CD8-positive, alpha-beta memory T cell (primary cell): Measurements from ENCODE around the gene N4BP2L2. TPM values are rescaled to one million over a fixed set of nuclear protein-coding genes. Genes with fewer than 3 reads are reported as not detected.

Source experiments
- CTCF ChIA-PET: fragments of 350-600 bp; sonication (Branson Sonifier 250); formaldehyde crosslinking; loops from one replicate; lab custom pipeline; 2021; ENCODE audit warnings: antibody characterized with exemption; lab: Charles Lee
- POLR2A ChIA-PET: fragments of 350-600 bp; sonication (Branson Sonifier 250); formaldehyde crosslinking; loops from one replicate; lab custom pipeline; 2021; ENCODE audit warnings: antibody characterized with exemption; lab: Charles Lee
- DNase-seq, 5 donors: peaks; one replicate each; pipeline versions ENCODE4 v3.0.0 to v3.0.0-alpha.2; 2020 to 2022; ENCODE audit warnings: mixed read lengths in 1 of 5
- H3K27ac ChIP-seq: one replicate; pipeline ENCODE4 v1.7.0; 2013; ENCODE audit warnings: low read depth, mild to moderate bottlenecking, low read length, moderate library complexity
- H3K27me3 ChIP-seq: 2 replicates; pipeline ENCODE4 v1.7.0; 2013; ENCODE audit warnings: low read length, mild to moderate bottlenecking; ENCODE audit not compliant: insufficient read depth, poor library complexity, severe bottlenecking
- H3K36me3 ChIP-seq: 2 replicates; pipeline ENCODE4 v1.7.0; 2013; ENCODE audit warnings: mild to moderate bottlenecking, low read length, moderate library complexity; ENCODE audit not compliant: insufficient read depth
- H3K4me1 ChIP-seq: 2 replicates; pipeline ENCODE4 v1.7.0; 2013; ENCODE audit warnings: mild to moderate bottlenecking, low read length, moderate library complexity; ENCODE audit not compliant: insufficient read depth
- H3K4me3 ChIP-seq: 2 replicates; pipeline ENCODE4 v1.7.0; 2013; ENCODE audit warnings: mild to moderate bottlenecking, low read length
- H3K9me3 ChIP-seq: 2 replicates; pipeline ENCODE4 v1.7.0; 2013; ENCODE audit warnings: mild to moderate bottlenecking, low read length
- H3K27ac Mint-ChIP-seq, 8 donors: one replicate each; pipeline ENCODE4 v1.8.0; 2020 to 2021; ENCODE audit warnings: mixed read lengths in 8 of 8, mild to moderate bottlenecking in 6 of 8, inconsistent platforms in 3 of 8, moderate library complexity in 3 of 8
- H3K27me3 Mint-ChIP-seq, 2 donors: one replicate each; pipeline ENCODE4 v1.8.0; 2020 to 2021; ENCODE audit warnings: mixed read lengths in 2 of 2, mild to moderate bottlenecking in 1 of 2, moderate library complexity in 1 of 2
- H3K36me3 Mint-ChIP-seq, 3 donors: one replicate each; pipeline ENCODE4 v1.8.0; 2020 to 2021; ENCODE audit warnings: mixed read lengths in 3 of 3, inconsistent platforms in 1 of 3, mild to moderate bottlenecking in 1 of 3
- H3K4me1 Mint-ChIP-seq, 3 donors: one replicate each; pipeline ENCODE4 v1.8.0; 2020 to 2021; ENCODE audit warnings: mixed read lengths in 3 of 3, inconsistent platforms in 1 of 3, mild to moderate bottlenecking in 1 of 3
- H3K4me3 Mint-ChIP-seq, 7 donors: one replicate each; pipeline ENCODE4 v1.8.0; 2020 to 2021; ENCODE audit warnings: mixed read lengths in 7 of 7, mild to moderate bottlenecking in 6 of 7, moderate library complexity in 4 of 7, inconsistent platforms in 2 of 7
- H3K9me3 Mint-ChIP-seq, 5 donors: one replicate each; pipeline ENCODE4 v1.8.0; 2020 to 2022; ENCODE audit warnings: mixed read lengths in 5 of 5, mild to moderate bottlenecking in 3 of 5, moderate library complexity in 2 of 5, inconsistent platforms in 1 of 5
- polyA plus RNA-seq: library from polyadenylated mRNA; unstranded; fragments of 300-500 nt; fragmentation: Illumina TruSeq; gene quantifications from one replicate; pipeline ENCODE4 v1.2.3, GENCODE V29; 2021
- total RNA-seq, 2 experiments: library from RNA; stranded (reverse); gene quantifications; one replicate each; pipeline ENCODE4 v1.2.3, GENCODE V29; 2021

The N4BP2L2 gene
- total and polyA plus RNA-seq, 3 experiments from 2014 or later: 77.7 to 132 (median 78.3) TPM

DNA sequence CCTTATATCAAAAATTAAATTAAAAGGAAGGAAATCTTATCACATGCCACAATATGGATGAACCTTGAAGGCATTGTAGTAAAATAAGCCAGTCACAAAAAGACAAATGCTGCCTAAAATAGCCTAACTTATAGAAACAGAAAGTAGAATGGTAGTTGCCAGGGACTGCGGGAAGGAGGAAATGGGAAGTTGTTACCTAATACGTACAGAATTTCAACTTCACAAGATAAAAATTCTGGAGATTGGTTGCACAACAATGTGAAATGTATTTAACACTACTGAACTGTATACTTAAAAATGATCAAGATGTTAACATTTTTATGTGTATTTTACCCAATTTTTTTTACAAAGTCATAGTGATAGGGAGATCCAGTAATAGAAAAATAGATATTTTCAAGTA is 10.2 kb upstream of the N4BP2L2 start:
- DNase-seq: no peak
- Mint-ChIP-seq H3K4me1 (no peaks in the 10 kb centered on the region), H3K4me3 (no peak overlapping the region), H3K36me3 (no peaks in the 10 kb centered on the region), H3K27me3 (peaks cover 1 to 6% of the 10 kb centered on the region in 2 donors), H3K9me3 (no peaks in the 10 kb centered on the region), H3K27ac (no peak overlapping the region)
- CTCF ChIA-PET: no interaction called here
- Histone ChIP-seq H3K9me3 (no peaks in the 10 kb centered on the region), H3K36me3 (no peaks in the 10 kb centered on the region), H3K27ac (no peak overlapping the region), H3K4me3 (no peak overlapping the region), H3K4me1 (no peaks in the 10 kb centered on the region), H3K27me3 (no peaks in the 10 kb centered on the region)
- POLR2A ChIA-PET: no interaction called here

DNA sequence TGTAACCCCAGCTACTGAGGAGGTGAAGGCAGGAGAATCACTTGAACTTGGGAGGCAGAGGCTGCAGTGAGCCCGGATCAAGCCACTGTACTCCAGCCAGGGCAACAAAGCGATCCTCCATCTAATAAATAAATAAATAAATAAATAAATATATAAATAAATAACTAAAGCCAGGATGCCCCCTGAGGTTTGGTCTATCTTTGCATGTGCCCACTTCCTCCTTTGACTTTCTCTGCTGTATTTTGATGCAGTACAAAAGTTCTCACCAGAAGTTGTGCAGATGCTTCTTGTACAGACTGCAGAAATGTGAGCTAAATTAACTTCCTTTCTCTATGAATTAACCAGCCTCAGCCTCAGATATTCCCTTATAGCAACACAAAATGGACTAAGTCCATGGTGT is 6.5 kb upstream of the N4BP2L2 start:
- no peaks in the 10 kb centered on the region for H3K27me3 ChIP-seq
- no peaks in the 10 kb centered on the region for H3K4me1 Mint-ChIP-seq
- no peaks in the 10 kb centered on the region for H3K4me1 ChIP-seq
- no peaks in the 10 kb centered on the region for H3K36me3 Mint-ChIP-seq
- H3K9me3 Mint-ChIP-seq: no peaks in the 10 kb centered on the region
- ChIA-PET CTCF (no interaction called here), POLR2A (no interaction called here)
- no peaks in the 10 kb centered on the region for H3K36me3 ChIP-seq
- H3K27me3 Mint-ChIP-seq: peaks cover 4 to 6% of the 10 kb centered on the region in 2 donors
- no peak overlapping the region for H3K27ac ChIP-seq
- H3K4me3 Mint-ChIP-seq: peak overlapping the region in 1 of 7 donors; percentile 11
- no peak overlapping the region for H3K4me3 ChIP-seq
- no peak overlapping the region for H3K27ac Mint-ChIP-seq
- no peak for DNase-seq
- no peaks in the 10 kb centered on the region for H3K9me3 ChIP-seq

DNA sequence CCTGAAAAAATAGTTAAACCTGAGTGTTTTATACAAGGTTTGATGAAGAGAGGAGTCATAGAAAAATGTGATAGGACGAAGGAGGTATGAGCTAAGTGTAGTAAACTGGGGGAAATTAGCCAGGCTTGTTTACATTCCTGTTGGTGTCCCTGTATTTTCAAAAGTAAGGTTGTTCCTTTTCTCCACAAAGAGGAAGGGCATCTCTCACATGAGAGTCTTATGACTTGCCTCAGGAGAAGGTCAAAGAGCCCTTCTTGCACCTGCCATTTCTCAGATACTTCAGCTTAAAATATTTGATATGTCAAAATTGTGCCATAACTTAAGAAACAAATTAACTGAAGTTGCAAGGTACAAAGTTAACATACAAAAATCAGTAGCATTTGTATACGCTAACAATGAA is 3.6 kb upstream of the N4BP2L2 start:
- Histone ChIP-seq H3K36me3 (no peaks in the 10 kb centered on the region), H3K27me3 (no peaks in the 10 kb centered on the region), H3K9me3 (no peaks in the 10 kb centered on the region), H3K27ac (no peak overlapping the region), H3K4me1 (peaks cover 13% of the 10 kb centered on the region), H3K4me3 (no peak overlapping the region)
- DNase-seq: no peak
- ChIA-PET POLR2A (no interaction called here), CTCF (interaction anchor here (0.6 to 1.1 kb wide), 2 partner anchors 43 to 50 kb away, joined by 3 to 6 read pairs; partner anchors contain the start of gene PDS5B)
- peaks cover 0 to 12% (median 0%) of the 10 kb centered on the region in 3 donors for H3K36me3 Mint-ChIP-seq
- no peak overlapping the region for H3K27ac Mint-ChIP-seq
- no peaks in the 10 kb centered on the region for H3K9me3 Mint-ChIP-seq
- peaks cover 17 to 21% (median 17%) of the 10 kb centered on the region in 3 donors for H3K4me1 Mint-ChIP-seq
- H3K4me3 Mint-ChIP-seq: no peak overlapping the region
- H3K27me3 Mint-ChIP-seq: peaks cover 4 to 6% of the 10 kb centered on the region in 2 donors

DNA sequence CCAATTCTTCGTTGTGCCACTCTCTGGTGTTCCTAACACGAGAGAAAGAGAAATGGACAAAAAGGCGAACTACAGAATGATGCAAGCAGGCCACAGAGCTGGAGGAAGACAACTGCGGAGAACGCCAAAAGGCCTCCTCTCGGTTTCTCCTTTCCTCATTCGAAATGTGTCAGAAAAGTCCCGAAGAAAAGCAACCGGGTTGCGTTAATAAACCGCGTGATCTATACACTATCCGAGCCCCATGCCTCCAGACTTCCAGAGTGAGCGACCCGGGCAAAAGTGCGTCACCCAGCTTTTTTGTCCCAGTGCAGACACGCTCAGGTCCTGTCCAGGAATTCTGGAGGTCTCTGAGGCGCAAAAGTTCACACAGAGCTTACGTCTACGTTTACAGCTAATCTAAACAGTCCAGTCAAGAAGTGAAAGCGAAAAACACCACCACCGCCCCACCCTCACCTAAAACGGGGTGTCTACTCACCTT is 413 bp downstream of the N4BP2L2 start:
- H3K4me1 ChIP-seq: peaks cover 48% of the 10 kb centered on the region
- H3K4me3 ChIP-seq: peak overlapping the region; percentile 99
- H3K36me3 ChIP-seq: peaks cover 5% of the 10 kb centered on the region
- Mint-ChIP-seq H3K4me1 (peaks cover 51 to 58% (median 56%) of the 10 kb centered on the region in 3 donors), H3K4me3 (peak overlapping the region; percentile 97 to 100 (median 99)), H3K9me3 (no peaks in the 10 kb centered on the region), H3K36me3 (peaks cover 0 to 45% (median 17%) of the 10 kb centered on the region in 3 donors), H3K27ac (peak overlapping the region; percentile 99 to 100 (median 100)), H3K27me3 (peaks cover 0 to 3% of the 10 kb centered on the region in 2 donors)
- no peaks in the 10 kb centered on the region for H3K9me3 ChIP-seq
- ChIA-PET CTCF (interaction anchor here (0.6 to 1.4 kb wide), 6 partner anchors 16 to 179 kb away, joined by 3 to 5 read pairs (median 3); partner anchors contain the start of gene PDS5B), POLR2A (interaction anchor here (0.7 to 2.5 kb wide), 7 partner anchors 26 to 1003 kb away, joined by 3 to 15 read pairs (median 5); partner anchors contain the start of genes BRCA2, PDS5B and ZAR1L)
- no peak for DNase-seq
- no peaks in the 10 kb centered on the region for H3K27me3 ChIP-seq
- H3K27ac ChIP-seq: peak overlapping the region; percentile 96

DNA sequence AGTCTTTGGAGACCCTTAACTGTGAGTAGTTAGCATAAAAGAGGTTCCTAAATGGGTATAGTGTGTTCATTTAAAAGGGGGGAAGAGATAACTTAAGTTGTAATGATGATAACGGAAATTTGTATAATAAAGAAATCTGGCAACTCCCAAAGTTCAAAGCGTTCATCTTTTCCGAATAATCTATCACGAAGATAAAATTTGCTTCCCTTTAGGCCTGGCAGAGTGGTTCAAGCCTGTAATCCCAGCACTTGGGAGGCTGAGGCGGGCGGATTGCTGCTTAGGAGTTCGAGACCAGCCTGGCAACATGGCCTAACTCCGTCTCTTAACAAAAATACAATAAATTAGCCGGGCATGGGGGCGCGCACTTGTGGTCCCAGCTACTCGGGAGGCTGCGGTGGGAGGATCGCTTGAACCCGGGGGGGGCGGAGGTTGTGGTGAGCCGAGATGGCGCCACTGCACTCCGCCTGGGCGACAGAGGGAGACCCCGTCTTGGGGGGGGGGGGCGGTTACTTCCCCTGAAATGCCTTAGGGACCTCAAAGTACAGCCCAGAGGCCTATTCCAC is 934 bp downstream of the N4BP2L2 start:
- Mint-ChIP-seq H3K27ac (peak overlapping the region; percentile 99 to 100 (median 100)), H3K36me3 (peaks cover 0 to 47% (median 19%) of the 10 kb centered on the region in 3 donors), H3K9me3 (no peaks in the 10 kb centered on the region), H3K27me3 (peaks cover 0 to 3% of the 10 kb centered on the region in 2 donors), H3K4me1 (peaks cover 56 to 62% (median 62%) of the 10 kb centered on the region in 3 donors), H3K4me3 (peak overlapping the region; percentile 97 to 100 (median 99))
- Histone ChIP-seq H3K9me3 (no peaks in the 10 kb centered on the region), H3K4me1 (peaks cover 53% of the 10 kb centered on the region), H3K4me3 (peak overlapping the region; percentile 99), H3K27ac (peak overlapping the region; percentile 96), H3K36me3 (peaks cover 5% of the 10 kb centered on the region), H3K27me3 (no peaks in the 10 kb centered on the region)
- CTCF ChIA-PET: interaction anchor here (0.6 to 1.4 kb wide), 5 partner anchors 17 to 178 kb away, joined by 3 to 5 read pairs (median 3); partner anchors contain the start of gene PDS5B
- POLR2A ChIA-PET: interaction anchor here (0.7 to 2.5 kb wide), 6 partner anchors 25 to 1004 kb away, joined by 3 to 15 read pairs (median 6); partner anchors contain the start of genes BRCA2, PDS5B and ZAR1L
- DNase-seq: peak in 4 of 5 donors; percentile 9 to 59 (median 27)

DNA sequence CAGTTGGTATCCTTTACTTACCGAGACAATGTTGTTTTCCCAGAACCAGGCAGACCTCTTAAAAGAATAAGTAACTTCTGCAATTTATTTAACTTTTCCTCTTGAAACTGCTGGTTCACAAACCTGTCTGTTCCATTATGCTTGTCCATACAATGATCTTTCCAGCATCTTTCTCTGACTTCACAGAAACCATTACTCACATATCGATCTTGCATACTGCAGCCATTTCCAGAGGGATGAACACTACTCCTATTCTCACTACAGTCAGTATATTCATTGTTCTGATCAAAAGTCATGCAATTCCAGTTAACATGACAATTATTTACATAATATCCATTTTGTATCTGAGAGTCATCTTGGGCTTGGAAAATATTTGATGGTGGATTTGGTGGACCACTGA is 2.8 kb downstream of the N4BP2L2 start:
- peaks cover 0 to 56% (median 19%) of the 10 kb centered on the region in 3 donors for H3K36me3 Mint-ChIP-seq
- Histone ChIP-seq H3K9me3 (no peaks in the 10 kb centered on the region), H3K4me3 (peak overlapping the region; percentile 19), H3K4me1 (peaks cover 69% of the 10 kb centered on the region), H3K27me3 (no peaks in the 10 kb centered on the region), H3K36me3 (peaks cover 5% of the 10 kb centered on the region), H3K27ac (no peak overlapping the region)
- ChIA-PET CTCF (no interaction called here), POLR2A (interaction anchor here (0.7 kb wide), 1 partner anchor 53 kb away, joined by 3 read pairs; no protein-coding TSS in a partner anchor)
- H3K4me1 Mint-ChIP-seq: peaks cover 72 to 79% (median 79%) of the 10 kb centered on the region in 3 donors
- H3K4me3 Mint-ChIP-seq: peak overlapping the region; percentile 3 to 77 (median 33)
- DNase-seq: no peak
- peak overlapping the region in 7 of 8 donors; percentile 1 to 91 (median 68) for H3K27ac Mint-ChIP-seq
- no peaks in the 10 kb centered on the region for H3K9me3 Mint-ChIP-seq
- no peaks in the 10 kb centered on the region for H3K27me3 Mint-ChIP-seq

DNA sequence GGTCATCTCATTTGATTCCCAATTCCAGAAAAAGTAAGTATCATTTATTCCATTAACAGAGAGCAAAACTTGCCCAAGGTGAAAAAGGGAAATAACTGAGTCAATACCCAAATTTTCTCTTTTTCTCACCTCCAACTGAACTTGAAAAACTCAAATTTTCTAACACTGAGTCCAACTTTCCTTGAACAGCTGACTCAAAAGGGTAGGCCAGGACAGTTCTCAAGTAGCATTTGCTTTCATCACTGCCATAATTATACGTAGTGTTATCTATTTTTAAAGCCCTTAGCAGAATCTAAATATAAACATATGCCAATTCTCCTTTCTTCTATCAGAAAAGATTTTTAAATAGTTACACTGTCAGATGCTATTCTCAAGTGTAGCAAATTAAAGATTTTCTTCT is 3.5 kb downstream of the N4BP2L2 start:
- no peak overlapping the region for H3K27ac ChIP-seq
- POLR2A ChIA-PET: no interaction called here
- no peaks in the 10 kb centered on the region for H3K9me3 ChIP-seq
- CTCF ChIA-PET: no interaction called here
- H3K36me3 ChIP-seq: peaks cover 5% of the 10 kb centered on the region
- H3K9me3 Mint-ChIP-seq: no peaks in the 10 kb centered on the region
- H3K4me3 ChIP-seq: no peak overlapping the region
- no peaks in the 10 kb centered on the region for H3K27me3 ChIP-seq
- H3K4me3 Mint-ChIP-seq: peak overlapping the region in 6 of 7 donors; percentile 18 to 68 (median 58)
- no peak for DNase-seq
- peak overlapping the region in 7 of 8 donors; percentile 31 to 68 (median 55) for H3K27ac Mint-ChIP-seq
- H3K36me3 Mint-ChIP-seq: peaks cover 0 to 58% (median 19%) of the 10 kb centered on the region in 3 donors
- H3K27me3 Mint-ChIP-seq: no peaks in the 10 kb centered on the region
- peaks cover 74% of the 10 kb centered on the region for H3K4me1 ChIP-seq
- peaks cover 78 to 86% (median 85%) of the 10 kb centered on the region in 3 donors for H3K4me1 Mint-ChIP-seq
